HL-60 (cell line): ENCODE data around the gene HOXA13.

ENCODE experiments used
- DNase-seq, 2 experiments: peaks; one replicate each; pipeline ENCODE4 v3.0.0-alpha.2; 2010 to 2020; ENCODE audit warnings: low read depth in 1 of 2, low spot score in 1 of 2
- H3K27ac ChIP-seq: fragments of 250-450 bp; sonication (Bioruptor Pico); replicated peaks from 2 replicates; pipeline ENCODE4 v1.5.1; 2020; ENCODE audit warnings: mild to moderate bottlenecking, moderate library complexity
- H3K27me3 ChIP-seq: fragments of 250-450 bp; sonication (Bioruptor Pico); 2 replicates; pipeline ENCODE4 v1.5.1; 2021; ENCODE audit warnings: mild to moderate bottlenecking, moderate library complexity; ENCODE audit not compliant: insufficient read depth, poor library complexity, severe bottlenecking
- H3K4me3 ChIP-seq: replicated peaks from 2 replicates; pipeline ENCODE4 v1.5.1; 2011; ENCODE audit warnings: mild to moderate bottlenecking, control low read depth, low read length; ENCODE audit not compliant: insufficient read depth
- GABPA ChIP-seq: IDR thresholded peaks from 2 replicates; pipeline ENCODE4 v1.6.1; 2012; ENCODE audit warnings: low read depth
- POLR2AphosphoS5 ChIP-seq: IDR thresholded peaks from 2 replicates; pipeline ENCODE4 v1.6.1; 2012; ENCODE audit warnings: low read depth
- REST ChIP-seq: IDR thresholded peaks from 2 replicates; pipeline ENCODE4 v1.6.1; 2012; ENCODE audit warnings: low read depth; ENCODE audit not compliant: insufficient replicate concordance
- SPI1 ChIP-seq: IDR thresholded peaks from 2 replicates; pipeline ENCODE4 v1.6.1; 2012; ENCODE audit warnings: low read depth, mild to moderate bottlenecking, borderline replicate concordance
- TF ChIP-seq, protein P1 (sequence below): IDR thresholded peaks from one replicate; pipeline ENCODE4 v1.5.1; 2011; ENCODE audit warnings: low read length, control low read depth, inconsistent platforms; ENCODE audit not compliant: insufficient read depth

The HOXA13 gene

DNA sequence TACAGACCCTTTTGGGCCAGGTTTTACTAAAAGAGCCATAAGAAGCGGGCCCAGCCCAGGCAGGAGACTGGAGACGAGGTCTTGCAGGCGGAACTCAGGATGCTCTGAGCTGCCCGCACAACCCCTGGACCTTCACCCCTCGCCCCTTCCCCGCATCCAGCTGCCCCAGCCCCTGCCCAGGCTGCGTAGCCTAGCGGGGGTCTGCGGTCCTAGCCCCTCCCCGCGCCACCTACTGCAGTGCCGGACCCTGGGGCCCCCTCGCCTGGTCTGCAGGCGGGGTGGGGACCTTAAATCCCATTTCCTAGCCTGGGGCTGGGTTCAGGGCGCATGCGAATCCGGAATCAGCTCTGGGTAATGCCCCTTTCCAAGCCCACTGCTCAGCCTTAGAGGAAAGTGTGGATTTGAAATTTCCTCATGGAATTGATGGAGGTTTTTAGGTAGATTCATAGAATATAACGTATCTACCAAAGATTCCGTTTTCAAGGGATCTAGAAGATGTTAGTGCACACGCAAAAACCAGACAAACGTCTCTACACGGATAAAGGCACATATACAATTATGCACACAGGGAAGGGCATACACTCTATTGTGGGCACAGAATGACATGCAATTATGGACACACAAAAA, 47.0 kb downstream of the HOXA13 start:
- H3K4me3 ChIP-seq, result no peak overlapping the region
- no peak overlapping the region for H3K27ac ChIP-seq
- DNase-seq, result no peak
- peaks cover 68% of the 10 kb centered on the region for H3K27me3 ChIP-seq
- TF ChIP-seq GABPA, result no peak
- TF ChIP-seq POLR2AphosphoS5, result no peak
- TF ChIP-seq, protein P1, sequence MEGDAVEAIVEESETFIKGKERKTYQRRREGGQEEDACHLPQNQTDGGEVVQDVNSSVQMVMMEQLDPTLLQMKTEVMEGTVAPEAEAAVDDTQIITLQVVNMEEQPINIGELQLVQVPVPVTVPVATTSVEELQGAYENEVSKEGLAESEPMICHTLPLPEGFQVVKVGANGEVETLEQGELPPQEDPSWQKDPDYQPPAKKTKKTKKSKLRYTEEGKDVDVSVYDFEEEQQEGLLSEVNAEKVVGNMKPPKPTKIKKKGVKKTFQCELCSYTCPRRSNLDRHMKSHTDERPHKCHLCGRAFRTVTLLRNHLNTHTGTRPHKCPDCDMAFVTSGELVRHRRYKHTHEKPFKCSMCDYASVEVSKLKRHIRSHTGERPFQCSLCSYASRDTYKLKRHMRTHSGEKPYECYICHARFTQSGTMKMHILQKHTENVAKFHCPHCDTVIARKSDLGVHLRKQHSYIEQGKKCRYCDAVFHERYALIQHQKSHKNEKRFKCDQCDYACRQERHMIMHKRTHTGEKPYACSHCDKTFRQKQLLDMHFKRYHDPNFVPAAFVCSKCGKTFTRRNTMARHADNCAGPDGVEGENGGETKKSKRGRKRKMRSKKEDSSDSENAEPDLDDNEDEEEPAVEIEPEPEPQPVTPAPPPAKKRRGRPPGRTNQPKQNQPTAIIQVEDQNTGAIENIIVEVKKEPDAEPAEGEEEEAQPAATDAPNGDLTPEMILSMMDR, result no peak

DNA sequence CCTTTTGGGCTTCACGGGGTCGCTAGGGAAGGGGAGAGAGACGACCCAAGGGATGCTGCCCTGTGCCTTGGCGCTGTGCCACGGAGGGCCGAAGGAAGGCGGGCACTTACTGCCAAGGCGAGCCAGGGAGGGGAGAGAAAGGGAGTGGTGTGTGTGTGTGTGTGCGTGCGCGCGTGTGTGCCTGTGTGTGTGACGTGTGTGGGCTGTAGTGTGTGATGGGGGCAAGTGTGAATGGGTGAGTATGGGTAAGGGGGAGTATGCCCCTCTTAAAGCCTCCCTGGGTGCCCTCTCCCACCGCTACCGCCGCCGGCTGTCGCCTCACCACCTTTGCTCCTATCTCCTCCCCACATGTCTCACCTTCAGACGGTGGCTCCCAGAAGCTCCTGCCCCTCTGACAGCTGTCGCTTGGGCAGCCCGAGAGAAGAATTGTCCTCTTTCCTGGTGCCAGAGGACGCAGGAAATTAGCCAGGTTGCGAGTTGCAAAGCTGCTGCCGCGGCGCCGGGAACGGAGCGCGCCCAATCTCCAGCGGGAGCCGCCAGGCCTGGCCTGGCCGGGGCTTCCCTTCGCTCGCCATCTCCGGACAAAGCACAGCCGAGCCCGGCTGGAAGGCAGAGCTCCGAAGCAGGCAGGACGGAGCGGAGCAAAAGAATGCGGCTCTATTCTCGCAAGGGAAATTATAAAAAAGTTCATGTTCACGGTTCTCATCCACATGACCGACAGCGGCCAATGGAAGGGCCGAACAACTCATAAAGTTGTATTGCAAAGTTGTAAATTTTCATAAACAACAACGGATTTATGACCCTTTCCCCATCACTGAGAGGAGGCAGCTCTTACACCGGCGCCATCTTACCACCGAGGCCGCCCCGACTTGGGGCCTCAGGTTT, 47.7 kb downstream of the HOXA13 start, which contains the start of gene HOXA3:
TSS of gene HOXA3 (minus strand) at position 653 of the 885 bp plus-strand sequence. CDS start 41,943 bp downstream, outside the sequence.
- H3K27ac ChIP-seq, result no peak within 1 kb of the TSS
- DNase-seq, result no peak
- peaks cover 66% of the 10 kb centered on the region for H3K27me3 ChIP-seq
- peak within 1 kb of the TSS; percentile 44 for H3K4me3 ChIP-seq
- TF ChIP-seq GABPA (no peak), POLR2AphosphoS5 (no peak), SPI1 (no peak), REST (no peak)
- TF ChIP-seq, protein P1, result no peak

GRCh38 chr7:27151341-27151930, 48.5 kb downstream of the HOXA13 start:
- DNase-seq, result no peak
- no peak overlapping the region for H3K27ac ChIP-seq
- H3K4me3 ChIP-seq, result peak overlapping the region; percentile 44
- peaks cover 63% of the 10 kb centered on the region for H3K27me3 ChIP-seq
- TF ChIP-seq, protein P1, result no peak
- TF ChIP-seq REST (no peak), SPI1 (no peak), GABPA (no peak)
